A549 (cell line): Measurements from ENCODE around the gene CCNG2.

ENCODE experiments used
- CHD4 ChIP-seq: fragments of 200-600 bp; sonication (generic); IDR thresholded peaks from 2 replicates; pipeline ENCODE4 v1.6.1; 2016; ENCODE audit warnings: antibody characterized with exemption, mild to moderate bottlenecking, borderline replicate concordance
- EP300 ChIP-seq, 2 experiments: fragments of >200 bp; sonication (Bioruptor Twin); formaldehyde crosslinking; IDR thresholded peaks; 2 replicates in 1 of 2; 3 replicates in 1 of 2; pipeline ENCODE4 v1.6.1; 2016 to 2017
- SMC3 ChIP-seq: fragments of >200 bp; sonication (Bioruptor Twin); formaldehyde crosslinking; IDR thresholded peaks from 3 replicates; pipeline ENCODE4 v1.6.1; 2018; ENCODE audit warnings: inconsistent platforms
- TF ChIP-seq, protein P1 (sequence below): fragments of >200 bp; sonication (Bioruptor Twin); formaldehyde crosslinking; IDR thresholded peaks from 3 replicates; pipeline ENCODE4 v1.5.1; 2016
- TF ChIP-seq, protein P2 (sequence below): fragments of 450-650 bp; IDR thresholded peaks from 2 replicates; pipeline ENCODE4 v1.6.1; 2014; ENCODE audit warnings: antibody characterized with exemption
- TF ChIP-seq, protein P3 (sequence below): fragments of 200-600 bp; sonication (generic); IDR thresholded peaks from 2 replicates; pipeline ENCODE4 v1.6.1; 2016; ENCODE audit warnings: antibody characterized with exemption, mild to moderate bottlenecking, moderate library complexity
- TF ChIP-seq, protein P4 (sequence below): IDR thresholded peaks from 2 replicates; pipeline ENCODE4 v1.6.1; 2012
- TF ChIP-seq, protein P5 (sequence below): IDR thresholded peaks from 2 replicates; pipeline ENCODE4 v1.6.1; 2012

DNA sequence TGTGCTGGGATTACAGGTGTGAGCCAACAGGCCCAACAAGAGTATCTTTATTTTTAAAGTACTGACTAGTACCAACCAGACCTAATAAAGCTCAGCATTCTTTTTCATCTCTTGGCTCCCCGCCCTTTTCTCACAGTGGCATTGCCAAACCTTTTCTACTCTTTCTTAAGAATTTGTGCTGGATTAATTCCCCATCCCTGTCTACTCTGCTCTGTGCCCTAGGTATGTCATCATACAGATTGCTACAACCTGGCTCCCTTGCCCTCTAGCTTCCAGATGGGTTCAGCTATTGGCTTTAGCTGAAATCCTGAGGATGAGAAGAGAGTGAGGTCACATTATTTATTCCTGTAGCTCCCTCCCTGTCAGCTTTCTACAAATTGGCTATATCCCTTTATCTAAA is 46.3 kb upstream of the CCNG2 start:
- TF ChIP-seq EP300 (IDR thresholded peaks at IDR 0.05) = no peak
- TF ChIP-seq, protein P1, sequence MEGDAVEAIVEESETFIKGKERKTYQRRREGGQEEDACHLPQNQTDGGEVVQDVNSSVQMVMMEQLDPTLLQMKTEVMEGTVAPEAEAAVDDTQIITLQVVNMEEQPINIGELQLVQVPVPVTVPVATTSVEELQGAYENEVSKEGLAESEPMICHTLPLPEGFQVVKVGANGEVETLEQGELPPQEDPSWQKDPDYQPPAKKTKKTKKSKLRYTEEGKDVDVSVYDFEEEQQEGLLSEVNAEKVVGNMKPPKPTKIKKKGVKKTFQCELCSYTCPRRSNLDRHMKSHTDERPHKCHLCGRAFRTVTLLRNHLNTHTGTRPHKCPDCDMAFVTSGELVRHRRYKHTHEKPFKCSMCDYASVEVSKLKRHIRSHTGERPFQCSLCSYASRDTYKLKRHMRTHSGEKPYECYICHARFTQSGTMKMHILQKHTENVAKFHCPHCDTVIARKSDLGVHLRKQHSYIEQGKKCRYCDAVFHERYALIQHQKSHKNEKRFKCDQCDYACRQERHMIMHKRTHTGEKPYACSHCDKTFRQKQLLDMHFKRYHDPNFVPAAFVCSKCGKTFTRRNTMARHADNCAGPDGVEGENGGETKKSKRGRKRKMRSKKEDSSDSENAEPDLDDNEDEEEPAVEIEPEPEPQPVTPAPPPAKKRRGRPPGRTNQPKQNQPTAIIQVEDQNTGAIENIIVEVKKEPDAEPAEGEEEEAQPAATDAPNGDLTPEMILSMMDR = no peak
- TF ChIP-seq, protein P2, sequence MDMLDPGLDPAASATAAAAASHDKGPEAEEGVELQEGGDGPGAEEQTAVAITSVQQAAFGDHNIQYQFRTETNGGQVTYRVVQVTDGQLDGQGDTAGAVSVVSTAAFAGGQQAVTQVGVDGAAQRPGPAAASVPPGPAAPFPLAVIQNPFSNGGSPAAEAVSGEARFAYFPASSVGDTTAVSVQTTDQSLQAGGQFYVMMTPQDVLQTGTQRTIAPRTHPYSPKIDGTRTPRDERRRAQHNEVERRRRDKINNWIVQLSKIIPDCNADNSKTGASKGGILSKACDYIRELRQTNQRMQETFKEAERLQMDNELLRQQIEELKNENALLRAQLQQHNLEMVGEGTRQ = no peak
- TF ChIP-seq, protein P3, sequence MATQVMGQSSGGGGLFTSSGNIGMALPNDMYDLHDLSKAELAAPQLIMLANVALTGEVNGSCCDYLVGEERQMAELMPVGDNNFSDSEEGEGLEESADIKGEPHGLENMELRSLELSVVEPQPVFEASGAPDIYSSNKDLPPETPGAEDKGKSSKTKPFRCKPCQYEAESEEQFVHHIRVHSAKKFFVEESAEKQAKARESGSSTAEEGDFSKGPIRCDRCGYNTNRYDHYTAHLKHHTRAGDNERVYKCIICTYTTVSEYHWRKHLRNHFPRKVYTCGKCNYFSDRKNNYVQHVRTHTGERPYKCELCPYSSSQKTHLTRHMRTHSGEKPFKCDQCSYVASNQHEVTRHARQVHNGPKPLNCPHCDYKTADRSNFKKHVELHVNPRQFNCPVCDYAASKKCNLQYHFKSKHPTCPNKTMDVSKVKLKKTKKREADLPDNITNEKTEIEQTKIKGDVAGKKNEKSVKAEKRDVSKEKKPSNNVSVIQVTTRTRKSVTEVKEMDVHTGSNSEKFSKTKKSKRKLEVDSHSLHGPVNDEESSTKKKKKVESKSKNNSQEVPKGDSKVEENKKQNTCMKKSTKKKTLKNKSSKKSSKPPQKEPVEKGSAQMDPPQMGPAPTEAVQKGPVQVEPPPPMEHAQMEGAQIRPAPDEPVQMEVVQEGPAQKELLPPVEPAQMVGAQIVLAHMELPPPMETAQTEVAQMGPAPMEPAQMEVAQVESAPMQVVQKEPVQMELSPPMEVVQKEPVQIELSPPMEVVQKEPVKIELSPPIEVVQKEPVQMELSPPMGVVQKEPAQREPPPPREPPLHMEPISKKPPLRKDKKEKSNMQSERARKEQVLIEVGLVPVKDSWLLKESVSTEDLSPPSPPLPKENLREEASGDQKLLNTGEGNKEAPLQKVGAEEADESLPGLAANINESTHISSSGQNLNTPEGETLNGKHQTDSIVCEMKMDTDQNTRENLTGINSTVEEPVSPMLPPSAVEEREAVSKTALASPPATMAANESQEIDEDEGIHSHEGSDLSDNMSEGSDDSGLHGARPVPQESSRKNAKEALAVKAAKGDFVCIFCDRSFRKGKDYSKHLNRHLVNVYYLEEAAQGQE = no peak
- no peak for TF ChIP-seq CHD4
- TF ChIP-seq, protein P4, sequence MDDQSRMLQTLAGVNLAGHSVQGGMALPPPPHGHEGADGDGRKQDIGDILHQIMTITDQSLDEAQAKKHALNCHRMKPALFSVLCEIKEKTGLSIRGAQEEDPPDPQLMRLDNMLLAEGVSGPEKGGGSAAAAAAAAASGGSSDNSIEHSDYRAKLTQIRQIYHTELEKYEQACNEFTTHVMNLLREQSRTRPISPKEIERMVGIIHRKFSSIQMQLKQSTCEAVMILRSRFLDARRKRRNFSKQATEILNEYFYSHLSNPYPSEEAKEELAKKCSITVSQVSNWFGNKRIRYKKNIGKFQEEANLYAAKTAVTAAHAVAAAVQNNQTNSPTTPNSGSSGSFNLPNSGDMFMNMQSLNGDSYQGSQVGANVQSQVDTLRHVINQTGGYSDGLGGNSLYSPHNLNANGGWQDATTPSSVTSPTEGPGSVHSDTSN = no peak
- TF ChIP-seq SMC3 = no peak
- TF ChIP-seq, protein P5, sequence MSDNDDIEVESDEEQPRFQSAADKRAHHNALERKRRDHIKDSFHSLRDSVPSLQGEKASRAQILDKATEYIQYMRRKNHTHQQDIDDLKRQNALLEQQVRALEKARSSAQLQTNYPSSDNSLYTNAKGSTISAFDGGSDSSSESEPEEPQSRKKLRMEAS = no peak
